Mesenchymal stem cell (in vitro differentiated cells and primary cell): ENCODE results near the gene MID2.
A peak's percentile ranks its signal among the peaks of the same experiment; 100 is the strongest.

Experiments
- DNase-seq: peaks from one replicate; pipeline ENCODE4 v3.0.0-alpha.2; 2013
- H2AFZ ChIP-seq: one replicate; pipeline ENCODE4 v1.6.1; 2013; ENCODE audit warnings: low read depth, mild to moderate bottlenecking, control low read depth, inconsistent platforms, low read length, moderate library complexity
- H2AK5ac ChIP-seq: 2 replicates; pipeline ENCODE4 v1.6.1; 2013; ENCODE audit warnings: low read length, moderate library complexity, mild to moderate bottlenecking, inconsistent platforms; ENCODE audit not compliant: severe bottlenecking
- H2BK120ac ChIP-seq: one replicate; pipeline ENCODE4 v1.6.1; 2013; ENCODE audit warnings: low read depth, mild to moderate bottlenecking, inconsistent platforms, low read length, moderate library complexity
- H2BK12ac ChIP-seq, 2 experiments: one replicate each; pipeline ENCODE4 v1.6.1; 2013; ENCODE audit warnings: inconsistent platforms in 2 of 2, low read length in 2 of 2, mild to moderate bottlenecking in 2 of 2, moderate library complexity in 2 of 2, control low read depth in 1 of 2
- H2BK15ac ChIP-seq: one replicate; pipeline ENCODE4 v1.6.1; 2013; ENCODE audit warnings: mild to moderate bottlenecking, low read depth, inconsistent platforms; ENCODE audit not compliant: poor library complexity, severe bottlenecking
- H2BK5ac ChIP-seq: 2 replicates; pipeline ENCODE4 v1.6.1; 2013; ENCODE audit warnings: low read depth, mild to moderate bottlenecking, low read length, control low read depth, inconsistent platforms; ENCODE audit not compliant: poor library complexity, severe bottlenecking
- H3K14ac ChIP-seq, 2 experiments: one replicate each; pipeline ENCODE4 v1.6.1; 2013; ENCODE audit warnings: inconsistent platforms in 2 of 2, low read length in 2 of 2, control low read depth in 1 of 2, mild to moderate bottlenecking in 1 of 2, moderate library complexity in 1 of 2
- H3K18ac ChIP-seq, 2 experiments: one replicate each; pipeline ENCODE4 v1.6.1; 2013; ENCODE audit warnings: inconsistent platforms in 2 of 2, low read length in 2 of 2, control low read depth in 1 of 2, low read depth in 1 of 2, mild to moderate bottlenecking in 1 of 2
- H3K23ac ChIP-seq, 2 experiments: one replicate each; pipeline ENCODE4 v1.6.1; 2013; ENCODE audit warnings: inconsistent platforms in 2 of 2, low read length in 2 of 2, mild to moderate bottlenecking in 2 of 2, moderate library complexity in 2 of 2, control low read depth in 1 of 2
- H3K27ac ChIP-seq: 2 replicates; pipeline ENCODE4 v1.5.1; 2013; ENCODE audit warnings: mild to moderate bottlenecking, moderate library complexity, low read length, control low read depth, inconsistent platforms; ENCODE audit not compliant: poor library complexity, severe bottlenecking
- H3K27me3 ChIP-seq, 2 experiments: 2 replicates each; pipeline versions ENCODE4 v1.6.1 to v1.7.0; 2013; ENCODE audit warnings: low read length in 2 of 2, mild to moderate bottlenecking in 2 of 2, moderate library complexity in 2 of 2, control low read depth in 1 of 2, inconsistent platforms in 1 of 2; ENCODE audit not compliant: control insufficient read depth in 1 of 2, insufficient read depth in 1 of 2
- H3K36me3 ChIP-seq, 2 experiments: 2 replicates each; pipeline versions ENCODE4 v1.6.1 to v1.7.0; 2013; ENCODE audit warnings: low read length in 2 of 2, control low read depth in 1 of 2, inconsistent platforms in 1 of 2, low read depth in 1 of 2, mild to moderate bottlenecking in 1 of 2; ENCODE audit not compliant: insufficient read depth in 2 of 2, control insufficient read depth in 1 of 2
- H3K4ac ChIP-seq, 2 experiments: one replicate each; pipeline ENCODE4 v1.6.1; 2013; ENCODE audit warnings: inconsistent platforms in 2 of 2, low read length in 2 of 2, mild to moderate bottlenecking in 2 of 2, moderate library complexity in 2 of 2, control low read depth in 1 of 2, low read depth in 1 of 2
- H3K4me1 ChIP-seq: 2 replicates; pipeline ENCODE4 v1.6.1; 2013; ENCODE audit warnings: low read depth, low read length, control low read depth; ENCODE audit not compliant: control insufficient read depth, insufficient read depth
- H3K4me2 ChIP-seq: 2 replicates; pipeline ENCODE4 v1.6.1; 2013; ENCODE audit warnings: low read length, mild to moderate bottlenecking, inconsistent platforms; ENCODE audit not compliant: poor library complexity, severe bottlenecking
- H3K4me3 ChIP-seq, 2 experiments: 2 replicates each; pipeline versions ENCODE4 v1.5.1 to v1.7.0; 2013; ENCODE audit warnings: low read length in 2 of 2, mild to moderate bottlenecking in 2 of 2, control low read depth in 1 of 2, low read depth in 1 of 2; ENCODE audit not compliant: insufficient read depth in 1 of 2
- H3K79me1 ChIP-seq: replicated peaks from 2 replicates; pipeline ENCODE4 v1.6.1; 2013; ENCODE audit warnings: mild to moderate bottlenecking, control low read depth, low read length, inconsistent platforms; ENCODE audit not compliant: poor library complexity, severe bottlenecking
- H3K9ac ChIP-seq: 2 replicates; pipeline ENCODE4 v1.7.0; 2013; ENCODE audit warnings: mild to moderate bottlenecking, low read length, moderate library complexity
- H3K9me3 ChIP-seq: 2 replicates; pipeline ENCODE4 v1.7.0; 2013; ENCODE audit warnings: mild to moderate bottlenecking, low read length; ENCODE audit not compliant: control insufficient read depth
- H4K8ac ChIP-seq: one replicate; pipeline ENCODE4 v1.6.1; 2013; ENCODE audit warnings: inconsistent platforms, mild to moderate bottlenecking, low read length, moderate library complexity
- H4K91ac ChIP-seq: one replicate; pipeline ENCODE4 v1.6.1; 2013; ENCODE audit warnings: mild to moderate bottlenecking, low read length, inconsistent platforms
- WGBS: methylation state at CpG from one replicate; pipeline ENCODE4 v1.1.7; 2013; ENCODE audit warnings: mixed read lengths; 5-methylcytosine and 5-hydroxymethylcytosine counted together

The MID2 gene

DNA sequence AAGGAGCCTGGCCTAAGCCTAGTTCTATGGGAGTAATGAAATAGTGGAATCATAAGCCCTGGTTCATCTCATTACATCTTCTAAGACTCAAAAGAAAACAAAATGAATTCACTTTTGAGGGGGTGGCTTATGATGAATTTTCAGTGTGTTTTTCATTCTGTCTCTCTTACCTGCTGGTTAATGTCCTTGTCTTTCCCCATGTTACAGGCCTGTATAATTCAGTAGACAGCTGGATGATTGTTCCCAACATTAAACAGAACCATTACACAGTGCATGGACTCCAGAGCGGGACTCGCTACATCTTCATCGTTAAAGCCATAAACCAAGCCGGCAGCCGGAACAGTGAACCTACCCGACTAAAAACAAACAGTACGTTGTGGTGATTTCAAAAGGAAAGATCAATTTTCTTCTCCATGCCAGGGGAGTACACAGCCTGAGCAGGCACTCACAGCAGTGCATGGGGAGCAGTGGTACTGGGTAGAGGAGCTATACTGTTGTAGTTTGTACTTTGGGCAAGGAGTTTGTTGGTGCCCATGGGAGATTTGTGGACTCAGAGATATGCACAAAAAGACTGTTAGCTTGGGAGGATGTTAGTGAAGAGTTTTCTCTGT is 98.6 kb downstream of the MID2 start:
- WGBS = 93% methylated on average over 7 of the region's 7 CpGs
- H3K4ac ChIP-seq = no peak overlapping the region

DNA sequence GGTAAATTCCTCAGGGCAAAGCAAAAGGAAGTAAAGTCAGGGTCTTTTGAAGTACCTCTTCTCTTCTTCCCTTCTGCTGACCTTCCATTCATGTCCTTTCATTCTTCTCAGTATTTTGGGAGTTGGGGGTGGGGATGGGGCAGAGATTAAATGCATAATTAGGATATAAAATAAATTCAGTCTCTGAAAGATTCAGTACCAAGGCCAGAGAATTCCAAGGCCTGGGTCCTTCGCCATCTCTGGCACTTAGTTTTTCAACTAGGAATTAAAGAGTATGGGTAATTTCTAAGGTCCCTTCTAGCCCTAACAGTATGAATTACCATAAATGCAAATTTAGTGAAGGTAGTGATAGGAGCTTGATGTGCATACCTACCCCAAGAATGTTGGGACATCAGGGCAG is 108.6 kb downstream of the MID2 start:
- Histone ChIP-seq H3K9ac (no peak overlapping the region), H3K23ac (no peak overlapping the region), H3K18ac (no peak overlapping the region), H3K4me3 (no peak overlapping the region), H3K27ac (no peak overlapping the region), H2AK5ac (no peak overlapping the region), H4K91ac (no peak overlapping the region), H2BK12ac (no peak overlapping the region), H3K14ac (no peak overlapping the region), H2BK5ac (no peak overlapping the region), H2BK15ac (no peak overlapping the region), H3K9me3 (peaks cover 8% of the 10 kb centered on the region), H3K79me1 (no peaks in the 10 kb centered on the region), H3K4me2 (no peak overlapping the region), H3K4me1 (peaks cover 2% of the 10 kb centered on the region), H2AFZ (no peak overlapping the region), H3K36me3 (no peaks in the 10 kb centered on the region), H3K27me3 (peaks cover 0 to 39% of the 10 kb centered on the region in 2 experiments), H2BK120ac (no peak overlapping the region), H4K8ac (no peak overlapping the region), H3K4ac (no peak overlapping the region)
- WGBS = no CpG with 5 or more reads among the region's 1 CpG
- DNase-seq = no peak

More for the DNA sequence above, 98.6 kb downstream of the MID2 start:
- Histone ChIP-seq H3K4me1 (no peaks in the 10 kb centered on the region), H3K14ac (no peak overlapping the region), H2BK120ac (no peak overlapping the region), H3K9ac (no peak overlapping the region), H2BK15ac (no peak overlapping the region), H3K9me3 (no peaks in the 10 kb centered on the region), H2BK12ac (no peak overlapping the region), H3K18ac (no peak overlapping the region), H3K27ac (no peak overlapping the region), H3K4me2 (no peak overlapping the region), H4K8ac (no peak overlapping the region), H2BK5ac (no peak overlapping the region), H3K79me1 (no peaks in the 10 kb centered on the region), H2AK5ac (no peak overlapping the region), H3K36me3 (peaks cover 2 to 3% of the 10 kb centered on the region in 2 experiments), H4K91ac (no peak overlapping the region), H3K23ac (no peak overlapping the region), H2AFZ (no peak overlapping the region), H3K27me3 (peaks cover 0 to 8% of the 10 kb centered on the region in 2 experiments), H3K4me3 (no peak overlapping the region)
- DNase-seq = no peak

DNA sequence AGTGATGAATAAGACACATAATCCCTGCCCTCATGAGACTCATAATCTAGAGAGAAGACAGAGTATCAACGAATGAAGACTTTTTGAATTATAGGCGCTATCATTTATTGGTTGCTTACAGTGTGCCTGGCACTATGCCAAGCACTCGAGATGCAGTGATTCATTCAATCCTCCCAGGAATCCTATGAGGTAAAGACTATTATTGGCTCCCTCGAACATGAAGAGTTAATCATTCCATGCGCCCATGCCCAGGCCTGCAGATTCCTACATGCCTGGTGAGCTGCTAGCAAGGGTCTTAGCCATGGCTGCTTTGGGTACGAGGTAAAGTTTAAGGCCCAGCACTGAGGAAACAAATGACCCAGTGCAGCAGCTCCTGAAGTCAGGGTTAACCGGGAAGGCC is 109.5 kb downstream of the MID2 start:
- Histone ChIP-seq H2AFZ (no peak overlapping the region), H3K4me2 (peak overlapping the region; percentile 63), H3K36me3 (no peaks in the 10 kb centered on the region), H3K9me3 (peaks cover 8% of the 10 kb centered on the region), H3K23ac (no peak overlapping the region), H2BK12ac (no peak overlapping the region), H3K14ac (no peak overlapping the region), H2BK120ac (no peak overlapping the region), H3K79me1 (no peaks in the 10 kb centered on the region), H3K9ac (peak overlapping the region; percentile 57), H2BK5ac (no peak overlapping the region), H2BK15ac (no peak overlapping the region), H3K4ac (no peak overlapping the region), H3K4me1 (peaks cover 2% of the 10 kb centered on the region), H3K4me3 (peak overlapping the region in 1 of 2 experiments; percentile 72), H4K91ac (no peak overlapping the region), H3K27ac (peak overlapping the region; percentile 59), H3K27me3 (peaks cover 0 to 45% of the 10 kb centered on the region in 2 experiments), H2AK5ac (no peak overlapping the region), H3K18ac (no peak overlapping the region), H4K8ac (no peak overlapping the region)
- peak; percentile 22 for DNase-seq
- WGBS = 51% methylated on average over 7 of the region's 7 CpGs

DNA sequence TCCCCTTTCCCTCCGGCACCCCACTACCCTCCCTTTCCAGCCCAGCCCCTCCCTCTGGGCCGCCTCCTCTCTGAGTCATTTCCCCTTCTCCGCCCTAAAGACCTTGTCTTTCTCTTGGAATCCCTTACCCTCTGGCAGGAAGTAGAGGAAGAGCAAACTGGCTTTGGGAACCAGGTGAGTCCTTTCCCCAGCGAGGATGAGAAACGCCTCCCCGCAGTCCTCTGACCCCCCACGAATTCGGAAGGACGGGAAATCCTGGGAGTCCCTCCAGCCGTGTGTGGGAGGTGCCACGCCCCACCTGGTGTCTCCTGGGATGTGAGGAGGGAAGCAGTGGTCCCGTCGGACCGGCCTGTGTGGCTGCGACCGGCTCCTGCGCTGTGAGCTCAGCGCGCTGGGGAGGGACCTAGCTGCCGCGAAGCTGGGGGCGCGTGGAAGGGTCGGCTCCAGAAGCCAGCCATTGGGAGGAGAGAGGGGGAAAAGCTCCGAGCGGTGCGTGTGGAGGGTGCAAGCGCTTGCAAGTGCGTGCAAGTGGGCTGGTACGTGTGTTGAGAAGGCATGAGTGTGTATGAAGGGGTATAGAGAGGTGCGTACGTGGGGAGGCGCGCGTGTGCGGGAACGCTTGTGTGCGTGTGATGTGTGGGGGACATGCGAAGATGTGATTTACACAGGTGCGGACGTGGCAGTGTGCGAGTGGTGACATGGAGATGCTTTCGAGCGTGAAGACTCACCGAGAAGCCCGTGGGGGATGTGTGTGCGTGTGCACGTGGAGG is 110.2 kb downstream of the MID2 start:
- Histone ChIP-seq H3K4me2 (peak overlapping the region; percentile 63), H2BK12ac (no peak overlapping the region), H3K18ac (no peak overlapping the region), H3K4ac (no peak overlapping the region), H4K91ac (no peak overlapping the region), H3K27me3 (peaks cover 0 to 45% of the 10 kb centered on the region in 2 experiments), H2BK5ac (no peak overlapping the region), H3K14ac (no peak overlapping the region), H3K9ac (peak overlapping the region; percentile 57), H2AK5ac (no peak overlapping the region), H4K8ac (no peak overlapping the region), H3K27ac (peak overlapping the region; percentile 59), H3K36me3 (no peaks in the 10 kb centered on the region), H2AFZ (no peak overlapping the region), H3K23ac (no peak overlapping the region), H3K4me3 (peak overlapping the region; percentile 70 to 72), H2BK120ac (no peak overlapping the region), H3K79me1 (no peaks in the 10 kb centered on the region), H2BK15ac (no peak overlapping the region), H3K9me3 (peaks cover 8% of the 10 kb centered on the region), H3K4me1 (peaks cover 2% of the 10 kb centered on the region)
- WGBS = 7% methylated on average over 40 of the region's 48 CpGs
- DNase-seq = peak; percentile 1
